Measurements from ENCODE around the gene TMX2. TPM values are rescaled to one million over a fixed set of nuclear protein-coding genes. Genes with fewer than 3 reads are reported as not detected.
"Not testable (repeated sequence)": the region's sequence is repeated elsewhere in the genome, so short reads cannot be mapped to it uniquely, and the experiment has no call there.

TMX2 gene
- total RNA-seq, 1 experiment from 2014 or later: 179 TPM

- no peak for DNase-seq (ENCODE audit: low read depth)
These were observed 758 bp upstream of the TMX2 start, which contains the start of gene MED19 for GRCh38 chr11:57711414-57712255. TSS of gene MED19 (minus strand) at chr11:57712215. CDS start at chr11:57712179, 36 bp downstream.

GRCh38 chr11:57713835-57714234, 1.4 kb downstream of the TMX2 start:
- DNase-seq (ENCODE audit: low read depth): no peak

- not testable (repeated sequence) for DNase-seq (ENCODE audit: low read depth)
These were observed 4.3 kb downstream of the TMX2 start for GRCh38 chr11:57716726-57717125.

DNA sequence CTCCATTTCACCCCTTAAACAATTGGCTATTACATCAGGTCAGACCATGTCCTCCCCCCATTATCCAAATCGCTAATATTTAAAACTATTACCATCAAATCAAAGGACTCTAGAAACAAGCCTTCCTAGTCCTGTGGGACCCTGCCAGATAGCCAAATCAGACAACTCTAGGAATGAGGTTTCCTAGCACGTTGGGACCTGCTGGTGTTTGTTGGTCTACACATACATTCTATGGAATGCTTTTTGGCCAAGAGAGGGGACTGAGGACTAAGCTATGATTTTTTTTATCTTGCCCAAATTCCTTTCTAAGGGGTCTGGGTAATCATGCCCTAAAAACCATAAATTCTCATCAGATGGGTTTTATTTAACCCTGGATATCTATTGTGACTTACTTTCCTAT, 14.8 kb downstream of the TMX2 start:
- DNase-seq (ENCODE audit: low read depth): no peak

DNA sequence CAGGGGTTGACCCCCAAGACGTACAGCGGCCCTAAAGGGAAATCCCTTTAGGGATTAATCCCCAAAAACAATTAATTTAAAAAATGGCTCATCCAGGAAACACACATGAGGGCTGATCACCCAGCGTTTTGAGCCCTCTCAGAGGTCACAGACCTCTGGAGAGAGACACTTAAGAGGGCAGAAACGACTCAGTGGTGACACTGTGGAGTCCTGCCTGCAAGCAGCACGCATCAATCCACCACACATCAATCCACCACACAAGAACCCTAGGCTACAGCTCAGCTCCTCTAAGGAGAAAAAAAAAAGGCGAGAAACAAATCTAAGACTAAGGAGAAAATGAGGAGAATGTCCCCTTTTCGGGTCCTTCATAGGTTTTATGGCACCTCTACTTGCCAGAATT, 16.4 kb downstream of the TMX2 start:
- no peak for DNase-seq (ENCODE audit: low read depth)

DNA sequence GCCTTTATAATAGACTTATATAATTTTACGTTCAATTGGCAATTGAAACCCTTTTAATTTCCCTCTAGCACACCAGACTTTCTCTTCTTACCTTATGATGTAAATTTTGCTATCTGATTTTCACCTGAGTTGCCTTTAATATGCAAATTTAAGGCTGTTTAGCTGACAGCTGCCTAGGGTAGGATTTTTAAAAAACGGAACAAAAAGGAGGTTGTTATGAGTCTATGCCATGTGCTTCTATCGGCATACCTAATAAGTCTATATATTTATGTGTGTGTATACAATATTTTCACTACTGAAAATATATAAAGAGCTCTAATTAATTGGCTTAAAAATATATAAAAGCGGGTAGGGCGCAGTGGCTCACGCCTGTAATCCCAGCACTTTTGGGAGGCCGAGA, 17.1 kb downstream of the TMX2 start:
- DNase-seq (ENCODE audit: low read depth): no peak

DNA sequence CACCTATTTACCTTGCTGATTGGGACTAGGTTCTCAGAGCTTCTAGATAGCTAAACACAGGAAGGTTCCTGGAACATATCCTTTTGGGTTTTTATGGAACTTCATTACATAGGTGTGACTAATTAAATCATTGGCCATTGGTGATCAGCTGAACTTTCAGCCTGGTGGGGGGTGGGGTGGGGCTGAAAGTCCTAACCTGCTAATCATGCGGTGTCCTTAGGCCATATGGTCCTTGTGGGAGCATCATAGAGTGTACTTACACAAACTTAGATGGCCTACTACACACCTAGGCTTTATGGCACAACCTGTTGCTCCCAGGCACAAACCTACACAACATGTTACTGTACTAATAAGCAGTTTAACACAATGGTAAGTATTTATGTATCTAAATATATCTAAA, 20.3 kb downstream of the TMX2 start:
- no peak for DNase-seq (ENCODE audit: low read depth)

DNA sequence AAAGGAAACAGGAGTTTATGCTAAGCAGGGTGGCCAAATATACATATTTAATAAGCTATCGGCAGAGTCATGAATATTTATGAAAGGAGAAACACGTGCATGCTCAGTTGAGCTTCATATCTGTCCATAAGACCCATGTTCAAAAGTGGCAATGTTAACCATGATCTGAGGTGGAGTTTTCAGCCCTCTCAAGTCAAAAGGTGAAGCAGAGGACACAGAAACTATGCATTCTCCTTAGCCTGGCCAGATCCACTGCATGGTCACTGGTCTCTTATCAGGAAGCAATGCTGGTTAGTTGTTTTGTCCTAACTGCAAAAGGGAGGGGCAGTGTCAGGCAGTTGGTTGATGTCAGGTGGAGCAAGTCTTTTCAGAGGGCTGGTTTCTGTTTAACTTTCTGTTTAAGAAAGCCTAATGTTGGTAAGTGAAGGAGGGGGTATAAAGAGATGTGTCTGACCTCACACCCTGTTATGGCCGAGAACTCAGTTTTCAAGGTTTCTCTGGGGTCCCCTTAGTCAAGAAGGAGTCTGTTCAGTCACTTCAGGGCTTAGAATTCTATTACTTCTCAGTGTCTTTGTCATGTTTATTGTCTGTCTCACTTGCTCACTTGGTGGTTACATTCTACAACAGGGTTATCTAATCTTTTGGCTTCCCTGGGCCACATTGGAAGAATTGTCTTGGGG, 23.4 kb downstream of the TMX2 start:
- no peak for DNase-seq (ENCODE audit: low read depth)

DNA sequence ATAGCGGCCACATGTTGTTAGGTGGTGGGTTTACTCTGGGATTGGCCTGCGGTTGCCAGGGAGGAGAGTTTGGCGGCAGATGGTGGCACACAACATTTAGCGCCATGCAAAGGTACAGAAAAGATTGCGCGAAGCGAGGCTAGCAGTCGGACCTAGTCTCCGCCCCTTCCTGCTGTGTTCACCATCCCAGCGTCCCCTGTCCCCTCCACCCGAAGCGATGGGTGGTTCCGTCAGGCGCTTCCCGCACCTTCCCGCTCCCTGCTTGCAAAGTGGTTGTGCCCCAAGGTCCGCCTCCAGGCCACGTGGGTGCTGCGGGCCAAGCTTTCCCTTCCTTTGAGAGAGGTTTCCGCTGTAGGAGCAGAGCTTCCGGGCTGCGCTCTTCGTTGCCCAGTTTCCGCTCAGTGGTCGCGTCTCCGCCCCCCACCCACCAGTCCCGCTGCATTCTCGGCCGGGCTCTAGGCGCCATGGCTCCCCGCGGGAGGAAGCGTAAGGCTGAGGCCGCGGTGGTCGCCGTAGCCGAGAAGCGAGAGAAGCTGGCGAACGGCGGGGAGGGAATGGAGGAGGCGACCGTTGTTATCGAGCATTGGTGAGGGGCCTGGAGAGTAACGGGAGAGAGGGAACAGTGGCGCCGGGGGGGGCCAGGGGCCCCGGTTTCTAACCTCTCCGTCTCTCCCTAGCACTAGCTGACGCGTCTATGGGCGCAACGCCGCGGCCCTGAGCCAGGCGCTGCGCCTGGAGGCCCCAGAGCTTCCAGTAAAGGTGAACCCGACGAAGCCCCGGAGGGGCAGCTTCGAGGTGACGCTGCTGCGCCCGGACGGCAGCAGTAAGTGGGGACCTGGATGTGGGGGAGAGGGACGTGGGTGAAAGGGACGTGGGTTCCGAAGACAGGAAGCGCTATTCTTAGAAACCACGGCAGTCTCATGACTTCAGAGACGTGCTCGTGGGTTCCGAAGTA, 29.0 kb downstream of the TMX2 start, which contains the start of gene SELENOH:
TSS of gene SELENOH (plus strand) at position 360 of the 955 bp plus-strand sequence. CDS start at position 465, 105 bp downstream.
- DNase-seq (ENCODE audit: low read depth): peak; percentile 94

GRCh38 chr11:57742087-57742452, 29.7 kb downstream of the TMX2 start:
- no peak for DNase-seq (ENCODE audit: low read depth)

DNA sequence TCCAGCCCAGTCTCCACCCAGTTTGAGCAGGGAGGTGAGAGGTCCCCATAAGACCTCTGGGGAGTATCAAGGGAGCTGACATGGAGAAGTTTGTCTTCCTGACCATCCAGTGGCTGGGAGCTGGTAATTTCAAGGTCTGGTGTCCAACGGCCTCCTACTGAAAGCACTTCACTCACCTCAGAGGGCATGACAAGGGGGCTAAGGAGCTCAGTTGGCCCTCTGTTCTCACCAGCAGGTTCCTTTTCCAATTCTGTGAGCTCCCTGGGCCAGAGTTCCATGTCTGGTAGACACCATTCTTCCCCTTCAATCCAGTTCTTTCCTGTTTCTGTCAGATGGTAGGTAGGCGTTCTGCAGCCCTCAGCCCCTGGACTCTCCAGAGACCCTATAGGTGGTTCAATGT, 32.0 kb downstream of the TMX2 start:
- no peak for DNase-seq (ENCODE audit: low read depth)

- no peak for DNase-seq (ENCODE audit: low read depth)
These were observed 32.8 kb downstream of the TMX2 start for GRCh38 chr11:57745206-57745605.

- no peak for DNase-seq (ENCODE audit: low read depth)
These were observed 34.5 kb downstream of the TMX2 start for GRCh38 chr11:57746920-57747319.

DNA sequence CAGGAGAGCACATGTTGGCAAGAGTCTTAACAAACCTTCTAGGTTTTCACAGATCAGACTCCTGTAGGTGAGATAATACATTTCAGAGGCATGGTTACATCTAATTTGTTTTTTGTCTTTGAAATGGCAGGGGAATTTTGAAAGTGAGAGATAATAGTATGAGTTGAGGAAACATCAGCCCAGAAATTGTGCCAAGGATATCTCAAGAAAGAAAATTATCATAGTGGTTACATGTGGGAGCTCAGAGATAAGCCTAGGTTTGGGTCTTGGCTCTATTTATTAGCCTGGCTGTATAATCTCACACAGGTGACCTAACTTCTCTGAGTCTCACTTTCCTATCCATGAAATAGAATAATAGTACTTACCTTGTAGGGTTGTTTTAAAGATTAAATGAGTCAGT, 38.8 kb downstream of the TMX2 start:
- DNase-seq (ENCODE audit: low read depth): no peak

- DNase-seq (ENCODE audit: low read depth): peak; percentile 41
These were observed 39.4 kb downstream of the TMX2 start, which contains the start of gene BTBD18 for GRCh38 chr11:57751676-57752253. TSS of gene BTBD18 (minus strand) at chr11:57751819. CDS start at chr11:57751188, 631 bp downstream.

- no peak for DNase-seq (ENCODE audit: low read depth)
These were observed 40.6 kb downstream of the TMX2 start for GRCh38 chr11:57752954-57753353.

DNA sequence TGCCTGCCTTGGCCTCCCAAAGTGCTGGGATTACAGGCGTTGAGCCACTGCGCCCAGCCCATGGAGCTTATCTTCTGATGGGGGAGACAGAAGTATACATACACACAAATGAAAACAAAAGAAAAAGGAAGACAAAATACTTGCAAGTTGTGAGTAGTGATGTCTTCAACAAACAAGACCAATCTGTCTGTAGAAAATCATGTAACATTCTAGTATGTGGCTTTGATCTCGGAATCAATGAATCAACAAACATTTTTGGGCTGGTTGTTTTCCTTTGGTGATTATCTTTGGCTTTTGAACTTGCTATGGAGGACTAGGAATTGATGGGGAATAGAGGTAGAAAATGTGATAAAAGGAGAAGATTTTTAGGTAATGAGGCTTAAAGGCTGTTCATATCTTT, 45.8 kb downstream of the TMX2 start:
- DNase-seq (ENCODE audit: low read depth): no peak

DNA sequence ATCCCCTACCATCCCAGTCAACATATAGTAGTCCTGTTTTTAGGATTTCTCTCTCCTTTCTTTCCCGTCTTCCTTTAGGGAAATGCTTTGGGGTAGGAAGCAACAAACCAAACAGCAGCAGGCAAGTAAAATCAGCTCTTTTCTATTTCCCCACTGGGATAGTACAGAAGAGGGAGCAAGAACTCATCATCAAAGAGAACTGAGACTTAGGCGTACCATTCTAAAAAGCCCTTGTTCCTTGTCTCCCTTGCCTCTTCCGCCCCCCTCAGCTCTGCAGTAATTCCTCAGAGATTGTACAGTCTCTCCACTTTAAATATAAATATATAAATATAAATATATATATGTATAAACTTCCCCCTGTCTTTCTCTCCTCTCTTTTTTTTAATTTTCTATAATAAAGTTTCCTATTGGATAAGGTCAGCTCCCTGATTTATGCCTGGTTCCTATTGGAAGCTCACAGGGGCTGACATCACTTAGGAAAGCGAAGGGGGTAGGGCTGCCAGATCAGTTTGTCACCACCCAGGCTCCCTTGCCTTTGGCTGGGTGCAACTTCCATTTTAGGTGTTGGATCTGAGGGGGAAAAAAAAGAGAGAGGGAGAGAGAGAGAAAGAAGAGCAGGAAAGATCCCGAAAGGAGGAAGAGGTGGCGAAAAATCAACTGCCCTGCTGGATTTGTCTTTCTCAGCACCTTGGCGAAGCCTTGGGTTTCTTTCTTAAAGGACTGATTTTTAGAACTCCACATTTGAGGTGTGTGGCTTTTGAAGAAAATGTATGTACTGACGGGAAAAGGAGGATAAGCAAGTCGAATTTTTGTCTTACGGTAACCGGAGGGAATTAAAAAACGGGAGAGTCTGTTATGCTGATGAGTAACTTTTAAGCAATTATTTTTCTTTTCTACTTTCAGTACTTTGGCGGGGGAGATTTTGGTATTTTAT, 49.2 kb downstream of the TMX2 start, which contains the start of gene CTNND1:
TSS of gene CTNND1 (plus strand) at position 502 of the 934 bp plus-strand sequence. CDS start 29,677 bp downstream, outside the sequence.
- DNase-seq (ENCODE audit: low read depth): peak; percentile 96

- DNase-seq (ENCODE audit: low read depth): no peak
These were observed 50.0 kb downstream of the TMX2 start for GRCh38 chr11:57762235-57762861.
